HG03103 (cell line): ENCODE measurements around the gene LSAMP.

Experiments used
- ATAC-seq: cut with Tn5 transposase; IDR thresholded peaks from one replicate; pipeline ENCODE4 v1.9.1; 2021; ENCODE audit warnings: low read depth; ENCODE audit not compliant: unreplicated experiment

Gene LSAMP

GRCh38 chr3:115922681-115923347, 522.5 kb downstream of the LSAMP start:
- peak; percentile 60 for ATAC-seq

- ATAC-seq, result no peak
Observed at GRCh38 chr3:115921711-115922110, 523.6 kb downstream of the LSAMP start.

- ATAC-seq, result no peak
Observed at GRCh38 chr3:115918900-115919299, 526.4 kb downstream of the LSAMP start.

GRCh38 chr3:115916866-115917265, 528.4 kb downstream of the LSAMP start:
- ATAC-seq, result no peak

- ATAC-seq, result no peak
Observed at GRCh38 chr3:115915061-115915460, 530.2 kb downstream of the LSAMP start.

GRCh38 chr3:115913069-115913686, 532.1 kb downstream of the LSAMP start:
- ATAC-seq, result no peak

- ATAC-seq, result no peak
Observed at GRCh38 chr3:115912372-115912771, 532.9 kb downstream of the LSAMP start.

GRCh38 chr3:115905871-115906270, 539.4 kb downstream of the LSAMP start:
- ATAC-seq, result no peak

GRCh38 chr3:115903843-115904242, 541.4 kb downstream of the LSAMP start:
- ATAC-seq, result no peak

- ATAC-seq, result no peak
Observed at GRCh38 chr3:115901008-115901407, 544.3 kb downstream of the LSAMP start.

- no peak for ATAC-seq
Observed at GRCh38 chr3:115899535-115899934, 545.8 kb downstream of the LSAMP start.

- ATAC-seq, result no peak
Observed at GRCh38 chr3:115898656-115899410, 546.5 kb downstream of the LSAMP start.

GRCh38 chr3:115891006-115891636, 554.2 kb downstream of the LSAMP start:
- no peak for ATAC-seq

GRCh38 chr3:115890579-115890978, 554.7 kb downstream of the LSAMP start:
- no peak for ATAC-seq

GRCh38 chr3:115885621-115886020, 559.7 kb downstream of the LSAMP start:
- ATAC-seq, result no peak

GRCh38 chr3:115877615-115877899, 567.7 kb downstream of the LSAMP start:
- no peak for ATAC-seq

- ATAC-seq, result no peak
Observed at GRCh38 chr3:115876876-115877614, 568.2 kb downstream of the LSAMP start.

- no peak for ATAC-seq
Observed at GRCh38 chr3:115875460-115875859, 569.8 kb downstream of the LSAMP start.

- ATAC-seq, result no peak
Observed at GRCh38 chr3:115871735-115872134, 573.6 kb downstream of the LSAMP start.

GRCh38 chr3:115864911-115865310, 580.4 kb downstream of the LSAMP start:
- no peak for ATAC-seq

GRCh38 chr3:115862849-115863248, 582.4 kb downstream of the LSAMP start:
- no peak for ATAC-seq
